Right cardiac atrium (tissue), 5 donors: Measurements from ENCODE around the gene KSR1. TPM values are rescaled to one million over a fixed set of nuclear protein-coding genes. Genes with fewer than 3 reads are reported as not detected.

Source experiments
- ATAC-seq, 2 donors: fragments of 200-7000 bp; cut with Tn5 transposase; one replicate each; pipeline versions ENCODE4 v1.8.0 to v1.9.1; 2020; ENCODE audit warnings: moderate library complexity in 2 of 2, mild to moderate bottlenecking in 1 of 2
- DNase-seq, 3 donors: peaks; one replicate each; pipeline ENCODE4 v3.0.0-alpha.2; 2020
- H3K27ac ChIP-seq: one replicate; pipeline ENCODE4 v1.5.1; 2013; ENCODE audit warnings: mild to moderate bottlenecking, low read length, control low read depth, moderate library complexity
- H3K27me3 ChIP-seq: one replicate; pipeline ENCODE4 v1.6.1; 2013; ENCODE audit not compliant: control insufficient read depth, insufficient read depth
- H3K4me1 ChIP-seq: one replicate; pipeline ENCODE4 v1.6.1; 2013; ENCODE audit warnings: low read length; ENCODE audit not compliant: control insufficient read depth, insufficient read depth
- H3K4me3 ChIP-seq: one replicate; pipeline ENCODE4 v1.5.1; 2013; ENCODE audit warnings: low read length, control low read depth
- H3K9me3 ChIP-seq: one replicate; pipeline ENCODE4 v1.6.1; 2013; ENCODE audit warnings: low read length; ENCODE audit not compliant: control insufficient read depth
- WGBS: extraction: QIAGEN DNeasy Blood & Tissue Kit; methylation state at CpG from one replicate; pipeline ENCODE4 v1.1.7; 2013; 5-methylcytosine and 5-hydroxymethylcytosine counted together
- intact Hi-C, 4 donors: fragments of 100-400 bp; cut with DNase I; formaldehyde crosslinking; loops; one replicate each; pipeline versions ENCODE4 v1.11.0 to v1.14.0; 2022 to 2023
- polyA plus RNA-seq: library from polyadenylated mRNA; stranded (reverse); fragments of 200-250 nt; gene quantifications from one replicate; pipeline ENCODE4 v1.2.3, GENCODE V29; 2013
- total RNA-seq, 4 donors: library from RNA; stranded (reverse); fragmentation: NEBNext Ultra II Directional; extraction: Animal tissue kit (Norgen Biotek cat#: 25700); gene quantifications; one replicate each; pipeline ENCODE4 v1.2.1, GENCODE V29; 2021
- donor health status: healthy with polysubstance abuse.
- donor health status: DM: no; HTN: yes; CAD: no.
- donor health status: DM: no; HTN: no; CAD: no.
- donor health status: DM: no; HTN: yes; CAD: no; lungs with severe emphysema.
- donor health status: DM: yes; HTN: yes; CAD: no.

The KSR1 gene
- total and polyA plus RNA-seq, 5 donors, result 8.7 to 22.7 (median 13.1) TPM

- no peak for DNase-seq
- ATAC-seq, result no peak
- H3K9me3 ChIP-seq, result no peaks in the 10 kb centered on the region
- peak overlapping the region; percentile 28 for H3K27ac ChIP-seq
- 67% methylated on average over 12 of the region's 12 CpGs for WGBS
- intact Hi-C loops, result no loop called here
- H3K4me3 ChIP-seq, result no peak overlapping the region
- no peaks in the 10 kb centered on the region for H3K27me3 ChIP-seq
- H3K4me1 ChIP-seq, result peaks cover 12% of the 10 kb centered on the region
These were observed 102.7 kb downstream of the KSR1 start for GRCh38 chr17:27558842-27559505.

DNA sequence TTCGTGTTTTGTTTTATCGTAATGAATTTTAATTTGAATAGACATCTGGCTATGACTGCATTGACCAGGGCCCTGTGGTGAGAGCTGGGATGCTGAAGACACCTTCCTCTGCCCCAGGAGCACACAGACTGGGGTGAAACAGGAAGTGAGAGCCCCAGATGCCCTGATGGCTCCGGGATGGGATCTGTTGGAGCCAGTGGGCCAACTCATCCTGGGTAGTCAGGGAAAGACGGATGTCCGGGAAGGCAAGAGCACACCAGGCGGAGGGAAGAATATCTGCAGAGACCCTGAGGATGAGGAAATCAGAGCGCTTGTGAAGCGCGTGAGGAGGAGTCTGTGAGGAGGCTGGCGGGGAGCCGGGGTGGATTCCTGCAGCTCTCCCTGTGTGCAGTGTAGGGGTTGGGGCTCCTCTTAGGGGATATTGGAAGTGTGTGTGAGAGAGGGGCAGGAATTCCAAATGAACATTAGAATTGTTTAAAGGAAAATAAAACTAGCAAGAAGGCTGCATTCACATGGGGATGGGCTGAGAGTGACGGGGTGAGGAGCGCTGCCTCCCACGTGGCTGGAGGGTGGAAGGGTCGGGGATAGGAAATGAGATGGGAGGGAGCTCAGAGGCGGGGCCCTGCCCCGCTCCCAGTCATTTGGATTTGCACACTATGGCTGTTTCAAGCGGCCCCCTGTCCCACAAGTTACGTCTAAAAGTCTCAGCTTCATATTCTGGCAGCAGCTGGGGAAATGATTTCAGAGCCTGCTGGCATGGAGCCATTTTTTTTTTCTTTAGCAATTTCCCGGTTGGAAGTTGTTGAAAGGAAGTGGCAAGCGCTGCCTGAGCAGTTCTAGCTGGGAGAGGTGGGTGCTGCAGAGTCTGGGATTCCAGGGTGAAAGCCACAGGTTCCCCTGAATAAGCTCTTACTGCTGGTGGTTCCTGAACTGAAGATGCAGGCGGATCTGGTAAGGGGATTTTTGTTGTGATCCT, 103.5 kb downstream of the KSR1 start:
- H3K4me3 ChIP-seq, result peak overlapping the region; percentile 6
- DNase-seq (peak; percentile 88 to 89 (median 89)), ATAC-seq (peak; percentile 96 to 97)
- intact Hi-C loops, result no loop called here
- H3K27ac ChIP-seq, result peak overlapping the region; percentile 77
- peaks cover 12% of the 10 kb centered on the region for H3K4me1 ChIP-seq
- 24% methylated on average over 22 of the region's 22 CpGs for WGBS
- H3K9me3 ChIP-seq, result no peaks in the 10 kb centered on the region
- no peaks in the 10 kb centered on the region for H3K27me3 ChIP-seq

DNA sequence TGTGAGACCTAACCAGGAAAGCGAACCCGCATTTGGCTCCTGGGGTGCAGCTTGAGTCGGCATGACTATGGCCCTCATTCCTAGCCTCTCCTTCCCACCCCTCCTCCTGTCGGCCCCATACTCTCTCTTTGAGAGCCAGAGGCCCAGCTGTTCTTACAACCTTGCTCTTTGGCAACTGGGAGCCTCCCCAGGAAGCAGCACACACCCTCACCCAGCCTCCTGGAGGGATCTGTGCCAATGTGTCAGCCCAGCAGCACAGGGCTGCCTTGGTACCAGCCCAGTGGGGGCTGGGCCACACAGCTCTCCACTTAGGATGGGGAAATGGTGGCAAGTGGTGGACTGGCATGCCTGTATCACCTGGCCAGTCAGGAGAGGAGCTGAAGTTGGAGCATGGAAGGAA, 104.4 kb downstream of the KSR1 start:
- H3K4me1 ChIP-seq, result peaks cover 12% of the 10 kb centered on the region
- H3K27me3 ChIP-seq, result no peaks in the 10 kb centered on the region
- ATAC-seq (peak; percentile 60 to 70), DNase-seq (peak in 2 of 3 donors; percentile 62 to 70)
- no peaks in the 10 kb centered on the region for H3K9me3 ChIP-seq
- WGBS, result 56% methylated on average over 4 of the region's 4 CpGs
- H3K4me3 ChIP-seq, result no peak overlapping the region
- peak overlapping the region; percentile 77 for H3K27ac ChIP-seq
- intact Hi-C loops, result no loop called here

- intact Hi-C loops, result no loop called here
These were observed 106.7 kb downstream of the KSR1 start for GRCh38 chr17:27562777-27563455.

DNA sequence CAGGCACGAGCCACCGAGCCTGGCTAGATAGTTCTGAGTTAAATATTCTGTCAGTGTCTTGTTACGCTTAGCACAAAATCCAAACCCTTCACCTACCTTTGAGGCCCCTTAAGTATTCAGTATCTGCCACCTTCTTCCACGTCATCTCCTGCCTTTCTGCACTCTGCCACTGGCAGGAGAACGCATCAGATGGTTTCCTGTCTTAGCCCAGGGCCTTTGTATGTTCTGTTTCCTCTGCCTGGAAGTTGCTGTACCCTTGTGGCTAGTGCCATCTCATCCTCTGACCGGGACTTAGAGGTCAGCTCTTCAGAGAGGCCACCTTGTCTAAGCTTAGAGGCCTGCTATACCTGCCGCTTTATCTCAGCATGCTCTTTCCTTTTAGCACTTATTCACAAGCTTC, 107.3 kb downstream of the KSR1 start:
- intact Hi-C loops, result no loop called here
- WGBS, result 85% methylated on average over 7 of the region's 7 CpGs
- H3K27ac ChIP-seq, result no peak overlapping the region
- ATAC-seq (no peak), DNase-seq (no peak)
- no peak overlapping the region for H3K4me3 ChIP-seq
- H3K27me3 ChIP-seq, result no peaks in the 10 kb centered on the region
- peaks cover 16% of the 10 kb centered on the region for H3K4me1 ChIP-seq
- no peaks in the 10 kb centered on the region for H3K9me3 ChIP-seq

More at GRCh38 chr17:27562777-27563455, 106.7 kb downstream of the KSR1 start:
- no peaks in the 10 kb centered on the region for H3K27me3 ChIP-seq
- H3K27ac ChIP-seq, result no peak overlapping the region
- no peak overlapping the region for H3K4me3 ChIP-seq
- DNase-seq (no peak), ATAC-seq (no peak)
- H3K9me3 ChIP-seq, result no peaks in the 10 kb centered on the region
- WGBS, result 84% methylated on average over 8 of the region's 8 CpGs
- H3K4me1 ChIP-seq, result peaks cover 12% of the 10 kb centered on the region

- intact Hi-C loops, result no loop called here
- H3K9me3 ChIP-seq, result no peaks in the 10 kb centered on the region
- H3K27ac ChIP-seq, result no peak overlapping the region
- no peak for DNase-seq
- 65% methylated on average over 2 of the region's 2 CpGs for WGBS
- no peaks in the 10 kb centered on the region for H3K27me3 ChIP-seq
- H3K4me1 ChIP-seq, result peaks cover 12% of the 10 kb centered on the region
- H3K4me3 ChIP-seq, result no peak overlapping the region
- ATAC-seq, result no peak
These were observed 108.2 kb downstream of the KSR1 start for GRCh38 chr17:27564463-27564862.

- Histone ChIP-seq H3K27me3 (no peaks in the 10 kb centered on the region), H3K4me3 (no peak overlapping the region), H3K27ac (peak overlapping the region; percentile 21), H3K9me3 (no peaks in the 10 kb centered on the region), H3K4me1 (peaks cover 4% of the 10 kb centered on the region)
- ATAC-seq (no peak), DNase-seq (no peak)
- intact Hi-C loops, result no loop called here
- 68% methylated on average over 11 of the region's 11 CpGs for WGBS
These were observed 109.8 kb downstream of the KSR1 start for GRCh38 chr17:27565874-27566670.

DNA sequence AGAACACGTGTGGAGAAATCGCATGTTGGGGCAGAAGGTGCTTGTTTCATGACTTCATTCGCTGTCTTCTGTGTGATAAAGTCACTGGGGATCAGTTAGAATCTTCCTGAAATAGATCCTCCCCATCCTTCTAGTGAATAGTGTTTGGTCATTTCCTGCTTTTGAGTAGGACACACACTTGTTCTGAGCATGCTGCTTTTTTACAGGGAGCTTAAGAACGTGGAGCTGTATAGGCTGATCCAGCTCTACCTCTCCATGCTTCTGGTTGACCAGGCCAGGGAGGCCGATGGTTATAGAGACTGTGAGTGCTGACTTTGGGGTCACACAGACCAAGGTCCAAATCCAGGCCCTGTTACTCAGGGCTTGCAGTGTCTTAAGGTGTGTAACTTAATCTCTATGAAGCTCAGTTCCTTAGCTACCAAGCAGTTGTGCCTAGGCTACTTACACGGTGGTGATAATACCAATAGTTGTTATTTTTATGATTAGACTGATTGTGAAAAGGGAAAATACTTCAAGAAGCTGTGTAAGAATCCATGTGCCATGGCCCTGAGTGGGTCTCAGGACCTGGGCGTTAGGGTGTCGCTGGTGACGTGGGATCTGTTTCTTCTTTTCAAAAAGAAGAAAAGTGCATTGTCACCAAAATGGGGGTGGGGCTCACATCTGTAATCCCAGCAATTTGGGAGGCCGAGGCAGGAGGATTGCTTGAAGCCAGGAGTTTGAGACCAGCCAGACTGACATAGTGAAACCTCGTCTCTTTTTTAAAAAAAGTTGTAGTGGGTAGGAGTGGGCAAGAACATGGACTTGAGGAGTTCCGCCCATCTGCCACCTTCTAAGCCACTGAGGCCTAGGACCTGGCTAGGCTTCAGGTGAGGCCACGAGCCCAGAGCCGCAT, 110.7 kb downstream of the KSR1 start:
- Histone ChIP-seq H3K27me3 (no peaks in the 10 kb centered on the region), H3K4me3 (no peak overlapping the region), H3K9me3 (no peaks in the 10 kb centered on the region), H3K27ac (peak overlapping the region; percentile 21), H3K4me1 (peaks cover 5% of the 10 kb centered on the region)
- ATAC-seq, result peak in 1 of 2 donors; percentile 40
- WGBS, result 74% methylated on average over 14 of the region's 14 CpGs
- no peak for DNase-seq
- intact Hi-C loops, result no loop called here

- no peak overlapping the region for H3K4me3 ChIP-seq
- no peak for DNase-seq
- WGBS, result 90% methylated on average over 5 of the region's 5 CpGs
- no peaks in the 10 kb centered on the region for H3K9me3 ChIP-seq
- ATAC-seq, result no peak
- no peaks in the 10 kb centered on the region for H3K27me3 ChIP-seq
- H3K4me1 ChIP-seq, result peaks cover 6% of the 10 kb centered on the region
- H3K27ac ChIP-seq, result no peak overlapping the region
- intact Hi-C loops, result no loop called here
These were observed 111.3 kb downstream of the KSR1 start for GRCh38 chr17:27567563-27567859.

DNA sequence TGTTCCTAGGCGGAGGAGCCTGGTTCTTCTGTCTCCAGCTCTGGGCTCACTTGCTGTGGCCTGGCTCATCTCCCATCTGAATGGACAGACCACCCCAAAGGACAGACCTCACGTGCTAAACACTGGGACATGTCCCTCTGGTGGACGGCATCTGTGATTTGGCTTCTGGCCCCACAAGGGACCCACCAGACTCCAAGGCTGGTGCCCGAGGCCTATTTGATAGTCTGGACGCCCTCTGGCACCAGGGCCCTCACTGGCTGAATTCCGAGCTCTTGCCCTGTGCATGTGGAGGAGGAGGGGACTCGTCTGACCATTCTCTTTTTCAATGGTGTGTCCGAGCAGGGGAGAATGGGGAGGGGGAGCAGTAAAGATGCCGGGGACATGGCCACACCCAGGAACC, 112.0 kb downstream of the KSR1 start:
- ATAC-seq (no peak), DNase-seq (no peak)
- WGBS, result 82% methylated on average over 9 of the region's 9 CpGs
- Histone ChIP-seq H3K4me3 (no peak overlapping the region), H3K4me1 (peaks cover 6% of the 10 kb centered on the region), H3K27me3 (no peaks in the 10 kb centered on the region), H3K27ac (peak overlapping the region; percentile 13), H3K9me3 (no peaks in the 10 kb centered on the region)
- intact Hi-C loops, result no loop called here
